OCI-M1 (cell line): ENCODE results near the gene PIEZO2.
A peak's percentile ranks its signal among the peaks of the same experiment; 100 is the strongest.
"Not testable (repeated sequence)": the region's sequence is repeated elsewhere in the genome, so short reads cannot be mapped to it uniquely, and the experiment has no call there.

ENCODE experiments used
- DNase-seq: peaks from one replicate; lab custom pipeline; 2025; lab: John Stamatoyannopoulos, UW

PIEZO2 gene

GRCh38 chr18:11150271-11150615 lies 874 bp upstream of the PIEZO2 start:
- no peak for DNase-seq

GRCh38 chr18:11148680-11149440 lies 509 bp downstream of the PIEZO2 start:
- DNase-seq = no peak

- no peak for DNase-seq
These were observed 1.2 kb downstream of the PIEZO2 start for GRCh38 chr18:11147962-11148679.

- no peak for DNase-seq
These were observed 1.9 kb downstream of the PIEZO2 start for GRCh38 chr18:11147371-11147951.

GRCh38 chr18:11146947-11147345 lies 2.4 kb downstream of the PIEZO2 start:
- no peak for DNase-seq

GRCh38 chr18:11146238-11146946 lies 3.0 kb downstream of the PIEZO2 start:
- DNase-seq = no peak

- no peak for DNase-seq
These were observed 3.8 kb downstream of the PIEZO2 start for GRCh38 chr18:11145413-11146191.

GRCh38 chr18:11137400-11137799 lies 12.0 kb downstream of the PIEZO2 start:
- no peak for DNase-seq

- DNase-seq = peak; percentile 21
These were observed 13.1 kb downstream of the PIEZO2 start for GRCh38 chr18:11136241-11136640.

- DNase-seq = peak; percentile 69
These were observed 14.4 kb downstream of the PIEZO2 start for GRCh38 chr18:11134940-11135339.

GRCh38 chr18:11129059-11129458 lies 20.3 kb downstream of the PIEZO2 start:
- not testable (repeated sequence) for DNase-seq

- no peak for DNase-seq
These were observed 23.7 kb downstream of the PIEZO2 start for GRCh38 chr18:11125492-11126315.

GRCh38 chr18:11124054-11124453 lies 25.3 kb downstream of the PIEZO2 start:
- no peak for DNase-seq

- DNase-seq = no peak
These were observed 27.9 kb downstream of the PIEZO2 start for GRCh38 chr18:11121443-11121849.

- no peak for DNase-seq
These were observed 29.3 kb downstream of the PIEZO2 start for GRCh38 chr18:11119959-11120587.

GRCh38 chr18:11119550-11119949 lies 29.8 kb downstream of the PIEZO2 start:
- no peak for DNase-seq

- DNase-seq = no peak
These were observed 31.2 kb downstream of the PIEZO2 start for GRCh38 chr18:11118051-11118766.

GRCh38 chr18:11115276-11115675 lies 34.1 kb downstream of the PIEZO2 start:
- no peak for DNase-seq

- DNase-seq = peak; percentile 30
These were observed 34.7 kb downstream of the PIEZO2 start for GRCh38 chr18:11114653-11115052.

GRCh38 chr18:11113937-11114336 lies 35.4 kb downstream of the PIEZO2 start:
- no peak for DNase-seq
